Gastroesophageal sphincter (tissue), 4 donors: Measurements from ENCODE around the gene FTCD. TPM values are rescaled to one million over a fixed set of nuclear protein-coding genes. Genes with fewer than 3 reads are reported as not detected.

ENCODE experiments used
- ATAC-seq: fragments of 150-250 bp; one replicate; pipeline ENCODE4 v1.9.1; 2016; ENCODE audit warnings: mild to moderate bottlenecking, moderate library complexity
- H3K27ac ChIP-seq, 4 donors: fragments of 200-600 bp; sonication (generic) in 3 of 4; 1 replicate in 3 of 4; 2 replicates in 1 of 4; pipeline ENCODE4 v1.5.1; 2016 to 2019
- H3K27me3 ChIP-seq: fragments of 200-600 bp; sonication (generic); one replicate; pipeline ENCODE4 v1.5.1; 2019
- H3K36me3 ChIP-seq, 2 donors: fragments of 200-600 bp; sonication (generic); one replicate each; pipeline ENCODE4 v1.5.1; 2019; ENCODE audit warnings: control low read depth in 1 of 2
- H3K4me1 ChIP-seq, 3 donors: fragments of 200-600 bp; sonication (generic); 1 replicate in 2 of 3; 2 replicates in 1 of 3; pipeline ENCODE4 v1.5.1; 2016 to 2019; ENCODE audit warnings: control low read depth in 2 of 3
- H3K4me3 ChIP-seq, 2 donors: fragments of 200-600 bp; sonication (generic); one replicate each; pipeline ENCODE4 v1.5.1; 2019; ENCODE audit warnings: mild to moderate bottlenecking in 1 of 2, moderate library complexity in 1 of 2
- H3K9me3 ChIP-seq, 3 donors: fragments of 200-600 bp; sonication (generic); one replicate each; pipeline ENCODE4 v1.5.1; 2017 to 2019; ENCODE audit warnings: control low read depth in 2 of 3
- EP300 ChIP-seq: sonication (generic); formaldehyde crosslinking; IDR thresholded peaks from one replicate; pipeline ENCODE4 v1.6.1; 2017; ENCODE audit warnings: antibody characterized with exemption, mild to moderate bottlenecking
- POLR2A ChIP-seq, 2 donors: fragments of 450-650 bp; IDR thresholded peaks; one replicate each; pipeline ENCODE4 v1.6.1; 2017; ENCODE audit warnings: antibody characterized with exemption in 2 of 2, mild to moderate bottlenecking in 2 of 2, moderate library complexity in 1 of 2
- POLR2AphosphoS5 ChIP-seq: sonication (generic); formaldehyde crosslinking; IDR thresholded peaks from one replicate; pipeline ENCODE4 v1.6.1; 2017; ENCODE audit warnings: antibody characterized with exemption
- WGBS, 2 donors: methylation state at CpG; one replicate each; pipeline ENCODE4 v1.1.5; 2018; ENCODE audit warnings: low coverage in 1 of 2; 5-methylcytosine and 5-hydroxymethylcytosine counted together
- total RNA-seq, 4 donors: library from RNA; depleted of rRNA; stranded (reverse); fragments of >200 nt; gene quantifications; one replicate each; pipeline ENCODE4 v1.1.0, GENCODE V29; 2016
- TF ChIP-seq, protein P1 (sequence below), 4 experiments: fragments of 200-600 bp in 2 of 4; fragments of 450-650 bp in 2 of 4; sonication (generic) in 1 of 4; IDR thresholded peaks; one replicate each; pipeline ENCODE4 v1.5.1; 2017 to 2019; ENCODE audit warnings: antibody characterized with exemption in 4 of 4, mild to moderate bottlenecking in 2 of 4, moderate library complexity in 2 of 4

FTCD gene
- total RNA-seq, 4 donors from 2014 or later = 0.31 to 1.5 TPM; not detected in 2

- Histone ChIP-seq H3K27ac (no peak overlapping the region), H3K9me3 (no peaks in the 10 kb centered on the region), H3K4me1 (peaks cover 0 to 21% (median 8%) of the 10 kb centered on the region in 3 donors), H3K36me3 (no peaks in the 10 kb centered on the region), H3K4me3 (no peak overlapping the region), H3K27me3 (peaks cover 14% of the 10 kb centered on the region)
- 66% methylated on average over 10 of the region's 10 CpGs; no CpG with 5 or more reads in 1 of the 2 donors for WGBS, 2 donors
- TF ChIP-seq, protein P1, sequence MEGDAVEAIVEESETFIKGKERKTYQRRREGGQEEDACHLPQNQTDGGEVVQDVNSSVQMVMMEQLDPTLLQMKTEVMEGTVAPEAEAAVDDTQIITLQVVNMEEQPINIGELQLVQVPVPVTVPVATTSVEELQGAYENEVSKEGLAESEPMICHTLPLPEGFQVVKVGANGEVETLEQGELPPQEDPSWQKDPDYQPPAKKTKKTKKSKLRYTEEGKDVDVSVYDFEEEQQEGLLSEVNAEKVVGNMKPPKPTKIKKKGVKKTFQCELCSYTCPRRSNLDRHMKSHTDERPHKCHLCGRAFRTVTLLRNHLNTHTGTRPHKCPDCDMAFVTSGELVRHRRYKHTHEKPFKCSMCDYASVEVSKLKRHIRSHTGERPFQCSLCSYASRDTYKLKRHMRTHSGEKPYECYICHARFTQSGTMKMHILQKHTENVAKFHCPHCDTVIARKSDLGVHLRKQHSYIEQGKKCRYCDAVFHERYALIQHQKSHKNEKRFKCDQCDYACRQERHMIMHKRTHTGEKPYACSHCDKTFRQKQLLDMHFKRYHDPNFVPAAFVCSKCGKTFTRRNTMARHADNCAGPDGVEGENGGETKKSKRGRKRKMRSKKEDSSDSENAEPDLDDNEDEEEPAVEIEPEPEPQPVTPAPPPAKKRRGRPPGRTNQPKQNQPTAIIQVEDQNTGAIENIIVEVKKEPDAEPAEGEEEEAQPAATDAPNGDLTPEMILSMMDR (IDR thresholded peaks at IDR 0.05) = no peak
- TF ChIP-seq POLR2AphosphoS5 (no peak), EP300 (no peak), POLR2A (IDR thresholded peaks at IDR 0.05) (no peak)
- no peak for ATAC-seq
These were observed 1.3 kb upstream of the FTCD start for GRCh38 chr21:46156678-46157077.

DNA sequence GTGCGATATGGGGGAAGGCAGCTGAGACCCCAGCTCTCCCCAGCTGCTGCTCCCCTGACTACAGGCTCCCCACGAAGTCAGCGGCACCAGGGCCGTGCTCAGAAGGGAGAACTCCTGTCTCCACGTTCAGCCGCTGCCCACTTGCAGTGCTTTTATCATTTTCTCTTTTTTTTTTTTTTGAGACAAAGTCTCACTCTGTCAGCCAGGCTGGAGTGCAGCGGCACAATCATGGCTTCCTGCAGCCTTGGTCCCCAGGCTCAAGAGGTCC, 933 bp upstream of the FTCD start:
- no peak overlapping the region for H3K4me3 ChIP-seq
- WGBS, 2 donors = 79 to 94% methylated on average over 6 to 7 of the region's 7 CpGs

GRCh38 chr21:46154955-46155513, 345 bp downstream of the FTCD start:
- TF ChIP-seq, protein P1 (IDR thresholded peaks at IDR 0.05) = no peak
- no peak for TF ChIP-seq POLR2AphosphoS5
- TF ChIP-seq EP300 = no peak
- TF ChIP-seq POLR2A (IDR thresholded peaks at IDR 0.05) = no peak
- no peak overlapping the region for H3K27ac ChIP-seq
- H3K27me3 ChIP-seq = peaks cover 7% of the 10 kb centered on the region
- WGBS, 2 donors = no CpG with 5 or more reads among the region's 16 CpGs
- no peaks in the 10 kb centered on the region for H3K9me3 ChIP-seq
- H3K4me1 ChIP-seq = peaks cover 0 to 13% (median 8%) of the 10 kb centered on the region in 3 donors
- H3K36me3 ChIP-seq = no peaks in the 10 kb centered on the region
- ATAC-seq = no peak
- no peak overlapping the region for H3K4me3 ChIP-seq

More for the DNA sequence above, 933 bp upstream of the FTCD start:
- ATAC-seq = no peak
- Histone ChIP-seq H3K9me3 (no peaks in the 10 kb centered on the region), H3K4me1 (peaks cover 0 to 18% (median 8%) of the 10 kb centered on the region in 3 donors), H3K27me3 (peaks cover 11% of the 10 kb centered on the region), H3K36me3 (no peaks in the 10 kb centered on the region), H3K27ac (no peak overlapping the region)
- TF ChIP-seq, protein P1 (IDR thresholded peaks at IDR 0.05) = no peak
- no peak for TF ChIP-seq POLR2A (IDR thresholded peaks at IDR 0.05)
- TF ChIP-seq POLR2AphosphoS5 = no peak
- no peak for TF ChIP-seq EP300

GRCh38 chr21:46154155-46154954, 1.0 kb downstream of the FTCD start:
- H3K4me1 ChIP-seq = peaks cover 0 to 13% (median 8%) of the 10 kb centered on the region in 3 donors
- H3K36me3 ChIP-seq = no peaks in the 10 kb centered on the region
- no peak overlapping the region for H3K4me3 ChIP-seq
- WGBS, 2 donors = no CpG with 5 or more reads among the region's 39 CpGs
- peaks cover 7% of the 10 kb centered on the region for H3K27me3 ChIP-seq
- TF ChIP-seq EP300 (no peak), POLR2A (IDR thresholded peaks at IDR 0.05) (no peak), POLR2AphosphoS5 (no peak)
- TF ChIP-seq, protein P1 (IDR thresholded peaks at IDR 0.05) = no peak
- no peak overlapping the region for H3K27ac ChIP-seq
- no peaks in the 10 kb centered on the region for H3K9me3 ChIP-seq
- no peak for ATAC-seq
